Spleen (tissue), 11 donors: ENCODE data around the gene ITFG1. TPM values are rescaled to one million over a fixed set of nuclear protein-coding genes. Genes with fewer than 3 reads are reported as not detected.
"Not testable (repeated sequence)": the region's sequence is repeated elsewhere in the genome, so short reads cannot be mapped to it uniquely, and the experiment has no call there.

Source experiments
- DNase-seq: peaks from one replicate; pipeline ENCODE4 v3.0.0-alpha.2; 2020
- H3K27ac ChIP-seq, 8 donors: fragments of 200-600 bp; sonication (generic) in 7 of 8; 1 replicate in 4 of 8; 2 replicates in 4 of 8; pipeline versions ENCODE4 v1.5.0 to v1.8.0; 2016 to 2021; ENCODE audit warnings: inconsistent platforms in 4 of 8, mild to moderate bottlenecking in 4 of 8, moderate library complexity in 1 of 8
- H3K27me3 ChIP-seq, 7 donors: fragments of 200-600 bp; sonication (generic) in 6 of 7; replicated peaks in 1 of 7; 1 replicate in 4 of 7; 2 replicates in 3 of 7; pipeline versions ENCODE4 v1.5.0 to v1.8.0; 2016 to 2021; ENCODE audit warnings: inconsistent platforms in 3 of 7, mild to moderate bottlenecking in 1 of 7
- H3K36me3 ChIP-seq, 6 donors: fragments of 200-600 bp; sonication (generic) in 5 of 6; 1 replicate in 4 of 6; 2 replicates in 2 of 6; pipeline versions ENCODE4 v1.5.0 to v1.8.0; 2016 to 2021; ENCODE audit warnings: inconsistent platforms in 2 of 6
- H3K4me1 ChIP-seq, 6 donors: fragments of 200-600 bp; sonication (generic) in 5 of 6; 1 replicate in 3 of 6; 2 replicates in 3 of 6; pipeline versions ENCODE4 v1.5.0 to v1.8.0; 2016 to 2021; ENCODE audit warnings: inconsistent platforms in 3 of 6
- H3K4me3 ChIP-seq, 8 donors: fragments of 200-600 bp; sonication (generic) in 7 of 8; 1 replicate in 4 of 8; 2 replicates in 4 of 8; pipeline versions ENCODE4 v1.5.0 to v1.8.0; 2016 to 2021; ENCODE audit warnings: inconsistent platforms in 4 of 8, mild to moderate bottlenecking in 4 of 8, moderate library complexity in 2 of 8
- H3K9me3 ChIP-seq, 8 donors: fragments of 200-600 bp; sonication (generic) in 7 of 8; 1 replicate in 4 of 8; 2 replicates in 4 of 8; pipeline versions ENCODE4 v1.5.0 to v1.8.0; 2016 to 2021; ENCODE audit warnings: inconsistent platforms in 4 of 8
- CTCF ChIP-seq, 11 experiments: fragments of 200-600 bp in 7 of 11; fragments of 450-650 bp in 4 of 11; sonication (generic) in 4 of 11; IDR thresholded peaks in 8 of 11; conservative IDR thresholded peaks in 3 of 11; 1 replicate in 7 of 11; 2 replicates in 4 of 11; pipeline versions ENCODE4 v1.4.0 to v1.8.0; 2016 to 2021; ENCODE audit warnings: antibody characterized with exemption in 11 of 11, inconsistent platforms in 4 of 11, mild to moderate bottlenecking in 1 of 11
- POLR2A ChIP-seq, 3 donors: fragments of 450-650 bp; IDR thresholded peaks; one replicate each; pipeline ENCODE4 v1.5.1; 2017; ENCODE audit warnings: antibody characterized with exemption in 3 of 3, mild to moderate bottlenecking in 1 of 3
- POLR2AphosphoS5 ChIP-seq, 3 donors: sonication (generic); formaldehyde crosslinking; IDR thresholded peaks; one replicate each; pipeline ENCODE4 v1.5.1; 2017; ENCODE audit warnings: antibody characterized with exemption in 3 of 3
- WGBS, 5 donors: extraction: QIAGEN DNeasy Blood & Tissue Kit in 3 of 5; methylation state at CpG; one replicate each; pipeline versions ENCODE4 v1.1.5 to v1.1.7; 2013 to 2018; 5-methylcytosine and 5-hydroxymethylcytosine counted together
- intact Hi-C: fragments of 100-400 bp; cut with DNase I; formaldehyde crosslinking; loops from one replicate; pipeline ENCODE4 v1.15.0; 2023; ENCODE audit warnings: low total_unique reads
- polyA plus RNA-seq, 3 donors: library from polyadenylated mRNA; stranded (reverse); fragments of 200-250 nt; gene quantifications; one replicate each; pipeline ENCODE4 v1.2.1, GENCODE V29; 2013
- total RNA-seq, 7 donors: library from RNA; depleted of rRNA in 3 of 7; stranded (reverse); fragments of >200 nt in 3 of 7; fragmentation: NEBNext Ultra II Directional in 4 of 7; extraction: Animal tissue kit (Norgen Biotek cat#: 25700) in 4 of 7; gene quantifications; one replicate each; pipeline versions ENCODE4 v1.1.0 to v1.2.1, GENCODE V29; 2016 to 2021
- donor health status: healthy with polysubstance abuse.
- donor health status: DM: no; HTN: no; CAD: no; lungs with moderate emphysema.
- donor health status: DM: no; HTN: no; CAD: no.
- donor health status: Bipolar disorder and iron deficiency.
- donor health status: healthy.
- donor health status: DM: no; HTN: no; CAD: no.
- donor health status: DM: yes; HTN: yes; CAD: no.

The ITFG1 gene
- total and polyA plus RNA-seq, 10 donors, result 9.0 to 62.3 (median 47.6) TPM

GRCh38 chr16:47342055-47342454 is 118.8 kb downstream of the ITFG1 start:
- peaks cover 0 to 42% (median under 1%) of the 10 kb centered on the region in 6 donors for H3K36me3 ChIP-seq
- intact Hi-C loops, result no loop called here
- H3K27ac ChIP-seq, result no peak overlapping the region
- no peak overlapping the region for H3K4me3 ChIP-seq
- H3K27me3 ChIP-seq, result no peaks in the 10 kb centered on the region
- no peaks in the 10 kb centered on the region for H3K4me1 ChIP-seq
- DNase-seq, result no peak
- H3K9me3 ChIP-seq, result peaks cover 5 to 39% (median 35%) of the 10 kb centered on the region in 8 donors
- WGBS, 5 donors, result 73 to 92% (median 85%) methylated on average over 2 of the region's 2 CpGs
- no peak for TF ChIP-seq CTCF (IDR thresholded peaks at IDR 0.05 in 8 of 11, conservative IDR thresholded peaks at IDR 0.05 in 3 of 11)
- no peak for TF ChIP-seq POLR2A (IDR thresholded peaks at IDR 0.05)
- TF ChIP-seq POLR2AphosphoS5 (IDR thresholded peaks at IDR 0.05), result no peak

GRCh38 chr16:47330562-47330961 is 130.3 kb downstream of the ITFG1 start:
- intact Hi-C loops, H3K4me3 ChIP-seq, DNase-seq, H3K27ac ChIP-seq, H3K27me3 ChIP-seq, H3K4me1 ChIP-seq: not testable (repeated sequence)
- WGBS, 5 donors, result 74 to 89% (median 77%) methylated on average over 3 of the region's 3 CpGs
- Histone ChIP-seq H3K36me3 (peaks cover 0 to 11% (median 0%) of the 10 kb centered on the region in 6 donors), H3K9me3 (peaks cover 0 to 14% (median 6%) of the 10 kb centered on the region in 8 donors)

GRCh38 chr16:47324309-47324708 is 136.6 kb downstream of the ITFG1 start:
- H3K36me3 ChIP-seq, H3K4me3 ChIP-seq, DNase-seq, H3K27ac ChIP-seq, H3K27me3 ChIP-seq, intact Hi-C loops, H3K4me1 ChIP-seq: not testable (repeated sequence)
- H3K9me3 ChIP-seq, result peaks cover 0 to 15% (median 10%) of the 10 kb centered on the region in 8 donors
- 93 to 100% (median 98%) methylated on average over 2 of the region's 2 CpGs for WGBS, 5 donors

- no peak overlapping the region for H3K4me3 ChIP-seq
- H3K36me3 ChIP-seq, result no peaks in the 10 kb centered on the region
- H3K9me3 ChIP-seq, result peaks cover 0 to 13% (median 9%) of the 10 kb centered on the region in 8 donors
- intact Hi-C loops, result no loop called here
- TF ChIP-seq POLR2AphosphoS5 (IDR thresholded peaks at IDR 0.05) (no peak), CTCF (IDR thresholded peaks at IDR 0.05 in 8 of 11, conservative IDR thresholded peaks at IDR 0.05 in 3 of 11) (no peak), POLR2A (IDR thresholded peaks at IDR 0.05) (no peak)
- H3K27ac ChIP-seq, result no peak overlapping the region
- no peaks in the 10 kb centered on the region for H3K27me3 ChIP-seq
- DNase-seq, result no peak
- H3K4me1 ChIP-seq, result no peaks in the 10 kb centered on the region
Observed at GRCh38 chr16:47323241-47323640, 137.6 kb downstream of the ITFG1 start.

GRCh38 chr16:47320546-47321310 is 140.1 kb downstream of the ITFG1 start:
- no peak for DNase-seq
- H3K4me1 ChIP-seq, result no peaks in the 10 kb centered on the region
- H3K9me3 ChIP-seq, result peaks cover 0 to 6% (median 1%) of the 10 kb centered on the region in 8 donors
- no peaks in the 10 kb centered on the region for H3K36me3 ChIP-seq
- no peak for TF ChIP-seq POLR2A (IDR thresholded peaks at IDR 0.05)
- no peak for TF ChIP-seq CTCF (IDR thresholded peaks at IDR 0.05 in 8 of 11, conservative IDR thresholded peaks at IDR 0.05 in 3 of 11)
- TF ChIP-seq POLR2AphosphoS5 (IDR thresholded peaks at IDR 0.05), result no peak
- intact Hi-C loops, result no loop called here
- H3K27me3 ChIP-seq, result no peaks in the 10 kb centered on the region
- no peak overlapping the region for H3K4me3 ChIP-seq
- H3K27ac ChIP-seq, result no peak overlapping the region
